Subcutaneous abdominal adipose tissue (tissue), 5 donors: Measurements from ENCODE around the gene STIP1.

Experiments used
- H3K27ac ChIP-seq: one replicate; pipeline ENCODE4 v1.7.0; 2013; ENCODE audit warnings: low read depth, mild to moderate bottlenecking, inconsistent platforms, low read length, moderate library complexity
- H3K27me3 ChIP-seq, 5 donors: one replicate each; pipeline ENCODE4 v1.7.0; 2013; ENCODE audit warnings: low read length in 5 of 5, inconsistent platforms in 1 of 5; ENCODE audit not compliant: control insufficient read depth in 5 of 5, insufficient read depth in 4 of 5
- H3K36me3 ChIP-seq, 5 donors: one replicate each; pipeline ENCODE4 v1.7.0; 2013; ENCODE audit warnings: low read length in 5 of 5; ENCODE audit not compliant: control insufficient read depth in 5 of 5, insufficient read depth in 5 of 5
- H3K4me1 ChIP-seq, 5 donors: one replicate each; pipeline ENCODE4 v1.7.0; 2013; ENCODE audit warnings: low read length in 5 of 5, mild to moderate bottlenecking in 3 of 5, moderate library complexity in 1 of 5; ENCODE audit not compliant: control insufficient read depth in 5 of 5, insufficient read depth in 5 of 5
- H3K4me3 ChIP-seq, 5 donors: one replicate each; pipeline ENCODE4 v1.7.0; 2013; ENCODE audit warnings: low read length in 5 of 5, low read depth in 1 of 5
- H3K9ac ChIP-seq, 5 donors: one replicate each; pipeline ENCODE4 v1.7.0; 2013; ENCODE audit warnings: low read length in 5 of 5, mild to moderate bottlenecking in 4 of 5, moderate library complexity in 3 of 5
- H3K9me3 ChIP-seq, 5 donors: one replicate each; pipeline ENCODE4 v1.7.0; 2013; ENCODE audit warnings: low read length in 5 of 5; ENCODE audit not compliant: control insufficient read depth in 5 of 5
- donor health status: healthy.
- donor health status: healthy.
- donor health status: healthy.
- donor health status: healthy.
- donor health status: healthy.

STIP1 gene

GRCh38 chr11:64247729-64248531 is 62.0 kb downstream of the STIP1 start:
- peaks cover 0 to 14% (median 11%) of the 10 kb centered on the region in 5 donors for H3K36me3 ChIP-seq
- peak overlapping the region; percentile 94 for H3K27ac ChIP-seq
- peak overlapping the region in 4 of 5 donors; percentile 26 to 91 (median 84) for H3K9ac ChIP-seq
- H3K4me1 ChIP-seq, result peaks cover 2 to 65% (median 54%) of the 10 kb centered on the region in 5 donors
- H3K9me3 ChIP-seq, result no peaks in the 10 kb centered on the region
- no peaks in the 10 kb centered on the region for H3K27me3 ChIP-seq
- H3K4me3 ChIP-seq, result peak overlapping the region in 4 of 5 donors; percentile 76 to 92 (median 87)

DNA sequence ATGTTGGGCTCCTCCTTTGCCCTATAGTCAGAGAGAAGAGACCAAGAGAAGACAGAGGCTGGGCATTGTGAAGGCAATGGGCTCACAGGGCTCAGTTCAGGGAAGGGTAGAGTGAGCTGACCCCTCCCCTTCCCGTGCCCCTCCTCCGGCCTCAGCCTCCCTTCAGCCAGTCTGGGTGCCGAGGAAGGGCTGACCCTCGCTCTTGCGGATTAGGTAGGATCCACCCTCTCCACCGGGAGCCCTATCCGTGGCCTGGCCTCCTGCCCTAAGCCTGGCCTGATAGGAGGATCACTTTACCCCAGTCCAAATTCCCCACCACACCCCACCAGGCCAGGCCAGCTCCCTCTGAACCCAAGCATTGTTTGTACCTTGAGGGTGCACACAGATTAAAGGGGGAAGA is 62.6 kb downstream of the STIP1 start:
- Histone ChIP-seq H3K27ac (no peak overlapping the region), H3K27me3 (no peaks in the 10 kb centered on the region), H3K9ac (no peak overlapping the region), H3K9me3 (no peaks in the 10 kb centered on the region), H3K36me3 (peaks cover 0 to 7% (median 7%) of the 10 kb centered on the region in 5 donors), H3K4me3 (no peak overlapping the region), H3K4me1 (peaks cover 2 to 65% (median 55%) of the 10 kb centered on the region in 5 donors)

GRCh38 chr11:64249038-64249437 is 63.1 kb downstream of the STIP1 start:
- H3K4me1 ChIP-seq, result peaks cover 2 to 64% (median 58%) of the 10 kb centered on the region in 5 donors
- H3K9ac ChIP-seq, result no peak overlapping the region

GRCh38 chr11:64249563-64250414 is 63.8 kb downstream of the STIP1 start:
- Histone ChIP-seq H3K4me1 (peaks cover 2 to 62% (median 58%) of the 10 kb centered on the region in 5 donors), H3K9ac (peak overlapping the region in 1 of 5 donors; percentile 22), H3K27me3 (no peaks in the 10 kb centered on the region), H3K36me3 (peaks cover 0 to 8% (median 7%) of the 10 kb centered on the region in 5 donors), H3K9me3 (no peaks in the 10 kb centered on the region), H3K4me3 (no peak overlapping the region), H3K27ac (no peak overlapping the region)

More at GRCh38 chr11:64249038-64249437, 63.1 kb downstream of the STIP1 start:
- no peak overlapping the region for H3K4me3 ChIP-seq
- peaks cover 0 to 5% (median 3%) of the 10 kb centered on the region in 5 donors for H3K36me3 ChIP-seq
- H3K9me3 ChIP-seq, result no peaks in the 10 kb centered on the region
- no peak overlapping the region for H3K27ac ChIP-seq
- no peaks in the 10 kb centered on the region for H3K27me3 ChIP-seq

- peaks cover 2 to 54% (median 51%) of the 10 kb centered on the region in 5 donors for H3K4me1 ChIP-seq
- peaks cover 0 to 15% (median 13%) of the 10 kb centered on the region in 5 donors for H3K36me3 ChIP-seq
- no peaks in the 10 kb centered on the region for H3K9me3 ChIP-seq
- H3K27ac ChIP-seq, result no peak overlapping the region
- peak overlapping the region in 4 of 5 donors; percentile 16 to 59 (median 48) for H3K9ac ChIP-seq
- H3K27me3 ChIP-seq, result no peaks in the 10 kb centered on the region
- peak overlapping the region in 4 of 5 donors; percentile 47 to 66 (median 64) for H3K4me3 ChIP-seq
Observed at GRCh38 chr11:64250415-64251015, 64.5 kb downstream of the STIP1 start.

DNA sequence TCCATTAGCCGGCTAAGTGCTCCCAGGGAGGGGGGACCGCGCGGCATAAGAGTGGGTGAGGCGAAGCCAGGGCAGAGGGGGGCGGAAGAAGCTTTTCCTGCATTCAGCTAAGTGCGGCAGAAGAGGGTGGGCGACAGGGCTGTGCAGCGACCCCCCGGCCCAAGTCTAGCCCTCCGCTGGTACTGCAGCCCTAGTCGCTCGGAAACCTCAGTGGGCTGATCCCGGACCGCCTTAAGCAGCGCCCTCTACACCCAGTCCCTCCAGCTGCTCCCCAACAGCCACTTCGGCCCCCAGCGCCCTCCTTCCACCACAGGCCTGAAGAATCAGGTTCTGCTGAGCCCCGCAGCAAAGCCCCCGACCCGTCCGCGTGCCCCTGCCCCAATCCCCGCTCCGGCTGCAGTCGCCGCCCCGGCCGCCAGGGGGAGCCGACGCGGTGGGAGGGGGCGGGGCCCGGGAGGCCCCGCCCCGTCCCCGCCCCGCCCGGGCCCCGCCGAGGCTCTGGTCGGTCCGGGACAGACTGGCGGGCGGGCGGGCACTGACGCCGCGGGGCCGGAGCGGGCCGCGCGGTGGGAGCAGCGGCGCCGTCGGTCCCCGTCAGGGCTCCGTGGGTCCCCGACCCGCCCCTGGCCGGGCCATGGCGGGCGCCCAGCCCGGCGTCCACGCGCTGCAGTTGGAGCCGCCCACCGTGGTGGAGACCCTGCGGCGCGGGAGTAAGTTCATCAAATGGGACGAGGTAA is 65.2 kb downstream of the STIP1 start, which contains the start of gene PLCB3:
TSS of gene PLCB3 (plus strand) at position 515 of the 737 bp plus-strand sequence. CDS start at position 635, 120 bp downstream.
- Histone ChIP-seq H3K4me3 (peak within 1 kb of the TSS; percentile 73 to 80 (median 78)), H3K27me3 (no peaks in the 10 kb centered on the region), H3K9me3 (no peaks in the 10 kb centered on the region), H3K27ac (peak within 1 kb of the TSS; percentile 50), H3K9ac (peak within 1 kb of the TSS in 4 of 5 donors; percentile 82 to 89 (median 84)), H3K4me1 (peaks cover 2 to 48% (median 44%) of the 10 kb centered on the region in 5 donors), H3K36me3 (peaks cover 0 to 21% (median 20%) of the 10 kb centered on the region in 5 donors)

- Histone ChIP-seq H3K36me3 (peaks cover 0 to 26% (median 25%) of the 10 kb centered on the region in 5 donors), H3K27ac (peak overlapping the region; percentile 50), H3K27me3 (no peaks in the 10 kb centered on the region), H3K4me3 (peak overlapping the region; percentile 73 to 80 (median 78)), H3K4me1 (peaks cover 2 to 46% (median 43%) of the 10 kb centered on the region in 5 donors), H3K9me3 (no peaks in the 10 kb centered on the region), H3K9ac (peak overlapping the region in 4 of 5 donors; percentile 82 to 89 (median 84))
Observed at GRCh38 chr11:64251753-64252002, 65.7 kb downstream of the STIP1 start.

DNA sequence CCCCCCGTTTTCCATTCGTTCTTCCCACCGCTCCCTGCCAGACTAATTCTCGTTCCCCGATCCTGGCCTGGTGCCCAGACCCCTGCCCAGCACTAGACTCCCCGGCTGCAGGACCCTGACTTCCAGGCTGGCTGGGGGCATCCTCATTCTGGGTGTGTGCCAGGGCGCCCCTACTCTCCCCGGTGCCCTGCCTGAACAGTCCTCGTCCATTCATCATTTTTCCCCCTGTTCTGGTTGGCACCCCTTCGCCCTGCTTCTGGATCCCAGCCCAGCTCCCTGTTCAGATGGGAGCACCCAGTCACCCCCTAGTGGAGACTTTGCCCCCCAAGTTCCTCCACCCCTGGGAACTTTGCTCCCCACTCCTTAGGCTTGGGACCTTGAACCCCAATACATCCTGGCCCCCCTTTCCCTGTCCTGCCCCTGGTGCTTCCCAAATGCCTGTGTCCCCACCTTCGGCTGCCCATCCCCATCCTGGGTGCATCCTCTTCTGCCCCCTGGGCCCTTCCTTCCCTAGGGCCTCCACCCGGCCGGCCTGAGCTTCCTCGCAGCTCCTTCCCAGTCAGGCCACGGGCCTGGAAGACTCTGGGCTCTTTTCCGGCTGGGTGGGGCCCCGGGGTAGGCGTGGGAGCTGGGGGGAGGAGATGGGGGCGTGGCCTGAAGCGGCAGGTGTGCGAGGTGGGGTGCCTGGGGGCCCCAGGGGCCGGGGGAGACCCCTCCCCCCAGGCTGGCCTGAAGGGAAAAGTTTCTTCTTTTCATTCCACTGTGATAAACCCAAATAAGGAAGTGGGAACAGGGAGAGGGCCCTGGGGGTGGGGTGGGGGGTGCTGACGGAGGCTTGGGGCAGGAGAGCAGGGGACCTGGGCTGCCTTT is 66.3 kb downstream of the STIP1 start:
- no peaks in the 10 kb centered on the region for H3K9me3 ChIP-seq
- peak overlapping the region; percentile 50 for H3K27ac ChIP-seq
- peak overlapping the region in 4 of 5 donors; percentile 82 to 89 (median 84) for H3K9ac ChIP-seq
- H3K4me1 ChIP-seq, result peaks cover 0 to 41% (median 39%) of the 10 kb centered on the region in 5 donors
- peak overlapping the region; percentile 73 to 80 (median 78) for H3K4me3 ChIP-seq
- peaks cover 0 to 30% (median 26%) of the 10 kb centered on the region in 5 donors for H3K36me3 ChIP-seq
- no peaks in the 10 kb centered on the region for H3K27me3 ChIP-seq
